Suprapubic skin (tissue), 3 donors: ENCODE data around the gene FAT3.

Source experiments
- EP300 ChIP-seq: sonication (generic); formaldehyde crosslinking; IDR thresholded peaks from one replicate; pipeline ENCODE4 v1.6.1; 2017; ENCODE audit warnings: antibody characterized with exemption
- POLR2A ChIP-seq, 2 donors: fragments of 450-650 bp; IDR thresholded peaks; one replicate each; pipeline ENCODE4 v1.6.1; 2017; ENCODE audit warnings: antibody characterized with exemption in 2 of 2, mild to moderate bottlenecking in 2 of 2, moderate library complexity in 2 of 2
- TF ChIP-seq, protein P1 (sequence below), 2 donors: fragments of 200-600 bp in 1 of 2; fragments of 450-650 bp in 1 of 2; sonication (generic) in 1 of 2; IDR thresholded peaks; one replicate each; pipeline ENCODE4 v1.5.1; 2016 to 2019; ENCODE audit warnings: antibody characterized with exemption in 2 of 2, mild to moderate bottlenecking in 1 of 2, moderate library complexity in 1 of 2

DNA sequence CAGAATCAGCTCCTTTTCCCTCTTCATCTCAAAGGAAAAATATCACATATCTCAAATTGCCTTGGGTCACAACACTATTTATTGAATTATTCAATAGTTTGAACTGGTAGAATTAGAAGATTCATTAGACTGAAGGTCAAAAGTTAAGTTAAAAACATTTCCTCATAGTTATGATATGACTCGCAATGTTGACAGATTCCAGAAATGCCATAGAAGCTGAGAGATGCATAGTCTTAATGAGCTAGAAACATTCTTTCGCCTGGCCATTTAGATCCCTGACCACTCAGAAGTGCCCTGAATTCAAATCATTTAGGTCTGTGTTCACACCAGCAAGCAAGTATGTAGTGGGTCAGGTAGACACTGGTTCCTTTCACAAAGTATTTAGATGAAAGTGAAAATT lies 44.4 kb downstream of the FAT3 start:
- TF ChIP-seq, protein P1, sequence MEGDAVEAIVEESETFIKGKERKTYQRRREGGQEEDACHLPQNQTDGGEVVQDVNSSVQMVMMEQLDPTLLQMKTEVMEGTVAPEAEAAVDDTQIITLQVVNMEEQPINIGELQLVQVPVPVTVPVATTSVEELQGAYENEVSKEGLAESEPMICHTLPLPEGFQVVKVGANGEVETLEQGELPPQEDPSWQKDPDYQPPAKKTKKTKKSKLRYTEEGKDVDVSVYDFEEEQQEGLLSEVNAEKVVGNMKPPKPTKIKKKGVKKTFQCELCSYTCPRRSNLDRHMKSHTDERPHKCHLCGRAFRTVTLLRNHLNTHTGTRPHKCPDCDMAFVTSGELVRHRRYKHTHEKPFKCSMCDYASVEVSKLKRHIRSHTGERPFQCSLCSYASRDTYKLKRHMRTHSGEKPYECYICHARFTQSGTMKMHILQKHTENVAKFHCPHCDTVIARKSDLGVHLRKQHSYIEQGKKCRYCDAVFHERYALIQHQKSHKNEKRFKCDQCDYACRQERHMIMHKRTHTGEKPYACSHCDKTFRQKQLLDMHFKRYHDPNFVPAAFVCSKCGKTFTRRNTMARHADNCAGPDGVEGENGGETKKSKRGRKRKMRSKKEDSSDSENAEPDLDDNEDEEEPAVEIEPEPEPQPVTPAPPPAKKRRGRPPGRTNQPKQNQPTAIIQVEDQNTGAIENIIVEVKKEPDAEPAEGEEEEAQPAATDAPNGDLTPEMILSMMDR (IDR thresholded peaks at IDR 0.05) = no peak
- TF ChIP-seq POLR2A (IDR thresholded peaks at IDR 0.05) (no peak), EP300 (no peak)
